GM12801 (cell line): ENCODE data around the gene CGB5.
"Not testable (repeated sequence)": the region's sequence is repeated elsewhere in the genome, so short reads cannot be mapped to it uniquely, and the experiment has no call there.

Experiments
- TF ChIP-seq, protein P1 (sequence below): IDR thresholded peaks from one replicate; pipeline ENCODE4 v1.5.1; 2011; ENCODE audit warnings: control low read depth; ENCODE audit not compliant: insufficient read length; ENCODE audit errors: extremely low read depth

The CGB5 gene

GRCh38 chr19:49017666-49018351 is 25.8 kb upstream of the CGB5 start:
- TF ChIP-seq, protein P1, sequence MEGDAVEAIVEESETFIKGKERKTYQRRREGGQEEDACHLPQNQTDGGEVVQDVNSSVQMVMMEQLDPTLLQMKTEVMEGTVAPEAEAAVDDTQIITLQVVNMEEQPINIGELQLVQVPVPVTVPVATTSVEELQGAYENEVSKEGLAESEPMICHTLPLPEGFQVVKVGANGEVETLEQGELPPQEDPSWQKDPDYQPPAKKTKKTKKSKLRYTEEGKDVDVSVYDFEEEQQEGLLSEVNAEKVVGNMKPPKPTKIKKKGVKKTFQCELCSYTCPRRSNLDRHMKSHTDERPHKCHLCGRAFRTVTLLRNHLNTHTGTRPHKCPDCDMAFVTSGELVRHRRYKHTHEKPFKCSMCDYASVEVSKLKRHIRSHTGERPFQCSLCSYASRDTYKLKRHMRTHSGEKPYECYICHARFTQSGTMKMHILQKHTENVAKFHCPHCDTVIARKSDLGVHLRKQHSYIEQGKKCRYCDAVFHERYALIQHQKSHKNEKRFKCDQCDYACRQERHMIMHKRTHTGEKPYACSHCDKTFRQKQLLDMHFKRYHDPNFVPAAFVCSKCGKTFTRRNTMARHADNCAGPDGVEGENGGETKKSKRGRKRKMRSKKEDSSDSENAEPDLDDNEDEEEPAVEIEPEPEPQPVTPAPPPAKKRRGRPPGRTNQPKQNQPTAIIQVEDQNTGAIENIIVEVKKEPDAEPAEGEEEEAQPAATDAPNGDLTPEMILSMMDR, result no peak

GRCh38 chr19:49019242-49019932 is 24.3 kb upstream of the CGB5 start:
- TF ChIP-seq, protein P1, result no peak

- TF ChIP-seq, protein P1, result no peak
Measured at GRCh38 chr19:49020342-49020741, 23.3 kb upstream of the CGB5 start.

DNA sequence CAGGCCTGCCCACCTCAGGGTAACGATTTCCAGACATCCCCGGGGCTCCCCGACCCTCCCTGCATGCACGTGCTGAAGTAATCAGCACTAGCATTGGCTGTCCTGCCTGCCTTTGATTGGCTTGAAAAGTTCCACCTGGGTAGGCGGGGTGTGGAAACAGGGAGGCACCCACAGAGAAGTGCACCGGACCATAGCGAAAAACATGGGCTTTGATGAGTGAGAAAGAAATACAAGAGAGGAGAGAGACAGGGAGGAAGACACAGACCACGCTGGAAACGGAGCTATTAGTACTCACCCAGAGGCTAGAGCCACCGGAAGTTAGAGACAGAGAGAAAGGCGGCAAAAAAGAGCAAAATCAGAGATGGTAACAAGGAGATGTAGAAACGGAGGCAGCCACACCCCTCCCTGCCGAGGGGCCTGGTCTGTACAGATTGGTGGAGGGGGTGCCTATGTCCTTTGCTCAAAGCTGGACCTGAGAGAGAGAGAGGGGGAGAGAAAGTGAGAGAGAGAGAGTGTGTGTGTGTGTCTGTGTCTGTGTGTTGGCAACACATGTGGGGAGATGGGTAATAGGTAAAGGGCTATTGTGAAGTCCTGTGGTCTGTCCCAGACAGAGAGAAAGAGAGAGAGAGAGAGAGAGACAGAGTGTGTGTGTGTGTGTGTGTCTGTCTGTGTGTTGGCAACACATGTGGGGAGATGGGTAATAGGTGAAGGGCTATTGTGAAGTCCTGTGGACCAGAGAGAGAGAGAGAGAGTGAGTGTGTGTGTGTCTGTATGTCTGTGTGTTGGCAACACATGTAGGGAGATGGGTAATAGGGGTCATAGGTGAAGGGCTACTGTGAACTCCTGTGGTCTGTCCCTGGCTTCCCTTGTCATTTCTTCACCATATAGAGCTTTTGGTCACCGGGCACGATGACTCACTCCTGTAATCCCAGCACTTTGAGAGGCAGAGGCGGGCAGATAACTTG is 22.4 kb upstream of the CGB5 start:
- TF ChIP-seq, protein P1, result no peak

DNA sequence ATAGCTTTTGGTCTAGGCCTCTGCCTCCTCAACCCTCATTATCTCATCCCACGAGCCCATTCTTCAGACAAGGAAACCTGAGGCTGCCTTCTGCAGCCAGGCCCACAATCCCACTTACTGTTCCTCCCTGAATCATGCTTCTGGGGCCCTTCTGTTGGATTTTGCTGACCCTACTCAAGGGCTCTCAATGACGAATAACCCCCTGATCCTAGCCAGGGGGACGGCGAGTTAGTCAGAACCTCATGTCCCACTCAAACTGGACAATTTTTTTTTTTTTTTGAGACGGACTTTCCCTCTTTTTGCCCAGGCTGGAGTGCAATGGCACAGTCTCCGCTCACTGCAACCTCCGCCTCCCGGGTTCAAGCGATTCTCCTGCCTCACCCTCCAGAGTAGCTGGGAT is 21.5 kb upstream of the CGB5 start:
- TF ChIP-seq, protein P1, result no peak

DNA sequence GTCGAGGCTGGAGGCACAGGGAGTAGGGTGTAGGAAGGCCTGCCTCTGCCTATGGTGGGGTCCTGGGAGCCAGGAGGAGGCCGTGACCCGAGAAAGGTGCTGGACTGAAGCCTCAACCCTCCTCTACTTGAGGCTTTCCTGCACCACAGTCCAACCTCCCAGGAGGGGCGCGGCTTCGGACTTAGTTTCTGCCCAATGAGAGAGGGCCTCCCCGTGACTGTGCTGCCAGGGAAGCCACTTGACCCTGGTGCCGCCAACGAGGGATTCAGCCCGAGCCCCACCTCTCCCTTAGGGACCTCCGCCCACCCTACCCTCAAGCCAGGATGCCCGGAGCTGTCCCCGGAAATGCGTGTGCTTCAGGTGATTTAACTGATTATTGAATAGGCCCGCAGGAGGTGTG is 19.4 kb upstream of the CGB5 start, which contains the start of gene CGB3:
Gene CGB3 (minus strand): TSS at position 101 of the 400 bp plus-strand sequence. CDS start 362 bp downstream, outside the sequence.
- TF ChIP-seq, protein P1, result not testable (repeated sequence)
